ENCODE measurements around the gene HOXD11. TPM values are rescaled to one million over a fixed set of nuclear protein-coding genes. Genes with fewer than 3 reads are reported as not detected.

The HOXD11 gene
- total and polyA plus RNA-seq, 2 experiments from 2014 or later, result not detected

DNA sequence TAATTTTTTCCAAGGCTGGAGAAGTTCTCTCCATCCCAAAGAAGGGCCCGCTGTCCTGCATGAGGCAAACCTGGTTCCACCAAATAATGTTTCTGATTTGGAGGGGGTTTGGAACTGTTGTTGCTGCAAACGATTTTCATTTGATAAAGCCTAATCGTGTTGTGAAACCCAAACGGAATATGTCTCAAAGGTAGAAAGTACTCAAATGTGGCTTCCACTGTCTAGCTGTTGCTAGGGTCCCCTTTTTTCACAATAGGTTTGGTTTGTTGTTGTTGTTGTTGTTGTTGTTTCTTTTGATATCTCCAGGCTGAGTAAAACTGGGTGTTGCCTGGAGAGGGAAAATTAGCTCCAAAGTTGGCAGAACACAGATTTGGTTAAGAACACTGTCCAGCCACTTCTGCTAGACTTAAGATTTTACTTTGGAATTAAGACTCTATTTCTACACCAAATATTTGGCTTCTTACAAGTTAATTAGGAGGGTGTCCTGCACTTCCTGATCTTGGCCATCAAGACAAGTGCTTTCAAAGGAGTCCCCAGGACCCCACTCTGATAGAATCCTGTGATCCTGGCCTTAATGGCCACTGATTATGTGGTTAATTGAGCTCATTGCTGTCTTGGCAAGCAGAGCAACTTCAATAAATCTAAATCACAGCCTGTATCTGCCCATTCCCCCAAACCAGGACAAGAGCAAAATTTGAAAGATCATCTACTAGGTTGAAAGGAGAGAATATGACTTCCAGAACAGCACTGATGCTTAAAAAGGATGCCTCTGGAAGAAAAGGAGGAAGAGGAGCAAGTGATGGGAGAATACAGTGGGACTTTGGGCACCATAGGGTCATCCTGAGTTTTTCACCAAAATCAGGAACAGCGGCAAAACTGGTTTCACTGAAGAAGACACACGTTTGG is 17.9 kb upstream of the HOXD11 start:
- Mint-ChIP-seq H3K4me1 (peaks cover 30% of the 10 kb centered on the region), H3K36me3 (ENCODE audit: low read depth) (no peaks in the 10 kb centered on the region; the same call in 2 of the 3 replicates), H3K27ac (no peak overlapping the region), H3K4me3 (no peak overlapping the region), H3K9me3 (peaks cover 7% of the 10 kb centered on the region; the same call in 2 of the 3 replicates), H3K27me3 (ENCODE audit: insufficient read depth, low read depth, poor library complexity) (peaks cover 95% of the 10 kb centered on the region)
- TF ChIP-seq EZH2 (IDR thresholded peaks at IDR 0.05; ENCODE audit: low read depth, unreplicated experiment), result peak; percentile 85
- TF ChIP-seq, protein P1, sequence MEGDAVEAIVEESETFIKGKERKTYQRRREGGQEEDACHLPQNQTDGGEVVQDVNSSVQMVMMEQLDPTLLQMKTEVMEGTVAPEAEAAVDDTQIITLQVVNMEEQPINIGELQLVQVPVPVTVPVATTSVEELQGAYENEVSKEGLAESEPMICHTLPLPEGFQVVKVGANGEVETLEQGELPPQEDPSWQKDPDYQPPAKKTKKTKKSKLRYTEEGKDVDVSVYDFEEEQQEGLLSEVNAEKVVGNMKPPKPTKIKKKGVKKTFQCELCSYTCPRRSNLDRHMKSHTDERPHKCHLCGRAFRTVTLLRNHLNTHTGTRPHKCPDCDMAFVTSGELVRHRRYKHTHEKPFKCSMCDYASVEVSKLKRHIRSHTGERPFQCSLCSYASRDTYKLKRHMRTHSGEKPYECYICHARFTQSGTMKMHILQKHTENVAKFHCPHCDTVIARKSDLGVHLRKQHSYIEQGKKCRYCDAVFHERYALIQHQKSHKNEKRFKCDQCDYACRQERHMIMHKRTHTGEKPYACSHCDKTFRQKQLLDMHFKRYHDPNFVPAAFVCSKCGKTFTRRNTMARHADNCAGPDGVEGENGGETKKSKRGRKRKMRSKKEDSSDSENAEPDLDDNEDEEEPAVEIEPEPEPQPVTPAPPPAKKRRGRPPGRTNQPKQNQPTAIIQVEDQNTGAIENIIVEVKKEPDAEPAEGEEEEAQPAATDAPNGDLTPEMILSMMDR (conservative IDR thresholded peaks at IDR 0.05; ENCODE audit: low read depth in 2 of 2), result no peak
- Histone ChIP-seq H3K27me3 (ENCODE audit: insufficient read depth) (peaks cover 99% of the 10 kb centered on the region), H4K20me1 (replicated peaks; ENCODE audit: insufficient read depth) (peaks cover 40% of the 10 kb centered on the region), H3K4me1 (ENCODE audit: insufficient read depth) (peaks cover 46% of the 10 kb centered on the region), H3K27ac (ENCODE audit: low read depth) (no peak overlapping the region), H3K4me3 (peak overlapping the region; percentile 50; the same call in 1 of the 2 replicates), H2AFZ (no peak overlapping the region), H3F3A (replicated peaks; ENCODE audit: low read depth) (peaks cover 51% of the 10 kb centered on the region), H3K36me3 (ENCODE audit: insufficient read depth) (no peaks in the 10 kb centered on the region), H3K79me2 (replicated peaks; ENCODE audit: insufficient read depth) (no peaks in the 10 kb centered on the region), H3K4me2 (0 out of 2 replicates have a peak overlapping the region, but pooled peaks have one; percentile 81), H3K9me2 (ENCODE audit: insufficient read depth) (no peaks in the 10 kb centered on the region)
- ATAC-seq (no peak), DNase-seq (ENCODE audit: low spot score) (no peak)

DNA sequence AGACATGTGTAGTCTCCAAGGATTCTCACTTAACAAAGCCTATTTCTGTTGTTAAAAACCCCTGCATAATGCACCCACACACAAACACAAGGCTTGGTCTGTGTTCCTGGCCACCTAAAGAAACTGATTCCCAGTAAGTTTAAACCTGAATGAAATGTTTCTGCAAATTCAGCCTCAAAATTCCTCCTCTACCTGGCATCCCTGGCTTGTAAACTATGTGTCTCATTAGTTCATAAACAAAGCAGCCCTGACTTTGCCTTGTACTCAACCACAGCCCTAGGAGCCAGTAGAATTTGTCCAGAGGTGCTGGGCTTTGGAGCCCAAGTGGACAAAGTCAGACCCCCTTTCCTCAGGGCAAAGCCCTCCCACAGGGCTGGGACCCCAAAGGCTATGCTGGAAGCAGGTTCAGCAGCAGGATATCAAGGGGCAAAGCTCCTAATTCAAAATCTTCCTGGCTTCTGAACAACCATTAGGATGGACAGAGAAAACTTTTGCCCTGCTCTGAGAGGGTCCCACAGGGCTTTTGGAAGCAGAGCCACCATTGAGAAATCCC is 17.2 kb upstream of the HOXD11 start:
- Histone ChIP-seq H2AFZ (no peak overlapping the region), H3K9me2 (ENCODE audit: insufficient read depth) (no peaks in the 10 kb centered on the region), H3K4me2 (no peak overlapping the region), H3K79me2 (replicated peaks; ENCODE audit: insufficient read depth) (no peaks in the 10 kb centered on the region), H3K36me3 (ENCODE audit: insufficient read depth) (no peaks in the 10 kb centered on the region), H4K20me1 (replicated peaks; ENCODE audit: insufficient read depth) (peaks cover 42% of the 10 kb centered on the region), H3K4me1 (ENCODE audit: insufficient read depth) (peaks cover 54% of the 10 kb centered on the region), H3F3A (replicated peaks; ENCODE audit: low read depth) (peaks cover 51% of the 10 kb centered on the region), H3K27ac (ENCODE audit: low read depth) (no peak overlapping the region), H3K27me3 (ENCODE audit: insufficient read depth) (peaks cover 99% of the 10 kb centered on the region), H3K4me3 (no peak overlapping the region)
- Mint-ChIP-seq H3K27ac (no peak overlapping the region), H3K4me3 (no peak overlapping the region), H3K4me1 (peaks cover 27% of the 10 kb centered on the region), H3K9me3 (peaks cover 7% of the 10 kb centered on the region; the same call in 2 of the 3 replicates), H3K36me3 (ENCODE audit: low read depth) (no peaks in the 10 kb centered on the region; the same call in 2 of the 3 replicates), H3K27me3 (ENCODE audit: insufficient read depth, low read depth, poor library complexity) (peaks cover 95% of the 10 kb centered on the region)
- ATAC-seq (no peak), DNase-seq (ENCODE audit: low spot score) (peak; percentile 13)
- TF ChIP-seq EZH2 (IDR thresholded peaks at IDR 0.05; ENCODE audit: low read depth, unreplicated experiment) (no peak), EZH2phosphoT487 (IDR thresholded peaks at IDR 0.05; ENCODE audit: unreplicated experiment) (no peak), CREB1 (CRISPR knock-in tag; IDR thresholded peaks at IDR 0.05; ENCODE audit: low read depth) (no peak), JUNB (IDR thresholded peaks at IDR 0.05; ENCODE audit: unreplicated experiment) (no peak), ZNF331 (CRISPR knock-in tag; IDR thresholded peaks at IDR 0.05; ENCODE audit: low read depth) (no peak), STAT1 (IDR thresholded peaks at IDR 0.05; ENCODE audit: unreplicated experiment) (no peak), POLR2AphosphoS5 (IDR thresholded peaks at IDR 0.05; ENCODE audit: low read depth) (no peak)
- TF ChIP-seq, protein P2, sequence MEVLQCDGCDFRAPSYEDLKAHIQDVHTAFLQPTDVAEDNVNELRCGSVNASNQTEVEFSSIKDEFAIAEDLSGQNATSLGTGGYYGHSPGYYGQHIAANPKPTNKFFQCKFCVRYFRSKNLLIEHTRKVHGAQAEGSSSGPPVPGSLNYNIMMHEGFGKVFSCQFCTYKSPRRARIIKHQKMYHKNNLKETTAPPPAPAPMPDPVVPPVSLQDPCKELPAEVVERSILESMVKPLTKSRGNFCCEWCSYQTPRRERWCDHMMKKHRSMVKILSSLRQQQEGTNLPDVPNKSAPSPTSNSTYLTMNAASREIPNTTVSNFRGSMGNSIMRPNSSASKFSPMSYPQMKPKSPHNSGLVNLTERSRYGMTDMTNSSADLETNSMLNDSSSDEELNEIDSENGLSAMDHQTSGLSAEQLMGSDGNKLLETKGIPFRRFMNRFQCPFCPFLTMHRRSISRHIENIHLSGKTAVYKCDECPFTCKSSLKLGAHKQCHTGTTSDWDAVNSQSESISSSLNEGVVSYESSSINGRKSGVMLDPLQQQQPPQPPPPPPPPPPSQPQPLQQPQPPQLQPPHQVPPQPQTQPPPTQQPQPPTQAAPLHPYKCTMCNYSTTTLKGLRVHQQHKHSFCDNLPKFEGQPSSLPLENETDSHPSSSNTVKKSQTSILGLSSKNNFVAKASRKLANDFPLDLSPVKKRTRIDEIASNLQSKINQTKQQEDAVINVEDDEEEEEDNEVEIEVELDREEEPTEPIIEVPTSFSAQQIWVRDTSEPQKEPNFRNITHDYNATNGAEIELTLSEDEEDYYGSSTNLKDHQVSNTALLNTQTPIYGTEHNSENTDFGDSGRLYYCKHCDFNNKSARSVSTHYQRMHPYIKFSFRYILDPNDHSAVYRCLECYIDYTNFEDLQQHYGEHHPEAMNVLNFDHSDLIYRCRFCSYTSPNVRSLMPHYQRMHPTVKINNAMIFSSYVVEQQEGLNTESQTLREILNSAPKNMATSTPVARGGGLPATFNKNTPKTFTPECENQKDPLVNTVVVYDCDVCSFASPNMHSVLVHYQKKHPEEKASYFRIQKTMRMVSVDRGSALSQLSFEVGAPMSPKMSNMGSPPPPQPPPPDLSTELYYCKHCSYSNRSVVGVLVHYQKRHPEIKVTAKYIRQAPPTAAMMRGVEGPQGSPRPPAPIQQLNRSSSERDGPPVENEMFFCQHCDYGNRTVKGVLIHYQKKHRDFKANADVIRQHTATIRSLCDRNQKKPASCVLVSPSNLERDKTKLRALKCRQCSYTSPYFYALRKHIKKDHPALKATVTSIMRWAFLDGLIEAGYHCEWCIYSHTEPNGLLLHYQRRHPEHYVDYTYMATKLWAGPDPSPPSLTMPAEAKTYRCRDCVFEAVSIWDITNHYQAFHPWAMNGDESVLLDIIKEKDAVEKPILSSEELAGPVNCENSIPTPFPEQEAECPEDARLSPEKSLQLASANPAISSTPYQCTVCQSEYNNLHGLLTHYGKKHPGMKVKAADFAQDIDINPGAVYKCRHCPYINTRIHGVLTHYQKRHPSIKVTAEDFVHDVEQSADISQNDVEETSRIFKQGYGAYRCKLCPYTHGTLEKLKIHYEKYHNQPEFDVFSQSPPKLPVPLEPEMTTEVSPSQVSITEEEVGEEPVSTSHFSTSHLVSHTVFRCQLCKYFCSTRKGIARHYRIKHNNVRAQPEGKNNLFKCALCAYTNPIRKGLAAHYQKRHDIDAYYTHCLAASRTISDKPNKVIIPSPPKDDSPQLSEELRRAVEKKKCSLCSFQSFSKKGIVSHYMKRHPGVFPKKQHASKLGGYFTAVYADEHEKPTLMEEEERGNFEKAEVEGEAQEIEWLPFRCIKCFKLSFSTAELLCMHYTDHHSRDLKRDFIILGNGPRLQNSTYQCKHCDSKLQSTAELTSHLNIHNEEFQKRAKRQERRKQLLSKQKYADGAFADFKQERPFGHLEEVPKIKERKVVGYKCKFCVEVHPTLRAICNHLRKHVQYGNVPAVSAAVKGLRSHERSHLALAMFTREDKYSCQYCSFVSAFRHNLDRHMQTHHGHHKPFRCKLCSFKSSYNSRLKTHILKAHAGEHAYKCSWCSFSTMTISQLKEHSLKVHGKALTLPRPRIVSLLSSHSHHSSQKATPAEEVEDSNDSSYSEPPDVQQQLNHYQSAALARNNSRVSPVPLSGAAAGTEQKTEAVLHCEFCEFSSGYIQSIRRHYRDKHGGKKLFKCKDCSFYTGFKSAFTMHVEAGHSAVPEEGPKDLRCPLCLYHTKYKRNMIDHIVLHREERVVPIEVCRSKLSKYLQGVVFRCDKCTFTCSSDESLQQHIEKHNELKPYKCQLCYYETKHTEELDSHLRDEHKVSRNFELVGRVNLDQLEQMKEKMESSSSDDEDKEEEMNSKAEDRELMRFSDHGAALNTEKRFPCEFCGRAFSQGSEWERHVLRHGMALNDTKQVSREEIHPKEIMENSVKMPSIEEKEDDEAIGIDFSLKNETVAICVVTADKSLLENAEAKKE (CRISPR knock-in tag; IDR thresholded peaks at IDR 0.05), result no peak
- TF ChIP-seq, protein P3, sequence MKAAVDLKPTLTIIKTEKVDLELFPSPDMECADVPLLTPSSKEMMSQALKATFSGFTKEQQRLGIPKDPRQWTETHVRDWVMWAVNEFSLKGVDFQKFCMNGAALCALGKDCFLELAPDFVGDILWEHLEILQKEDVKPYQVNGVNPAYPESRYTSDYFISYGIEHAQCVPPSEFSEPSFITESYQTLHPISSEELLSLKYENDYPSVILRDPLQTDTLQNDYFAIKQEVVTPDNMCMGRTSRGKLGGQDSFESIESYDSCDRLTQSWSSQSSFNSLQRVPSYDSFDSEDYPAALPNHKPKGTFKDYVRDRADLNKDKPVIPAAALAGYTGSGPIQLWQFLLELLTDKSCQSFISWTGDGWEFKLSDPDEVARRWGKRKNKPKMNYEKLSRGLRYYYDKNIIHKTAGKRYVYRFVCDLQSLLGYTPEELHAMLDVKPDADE (IDR thresholded peaks at IDR 0.05), result no peak
